ENCODE data around the gene KIF16B.
A peak's percentile ranks its signal among the peaks of the same experiment; 100 is the strongest.

KIF16B gene

DNA sequence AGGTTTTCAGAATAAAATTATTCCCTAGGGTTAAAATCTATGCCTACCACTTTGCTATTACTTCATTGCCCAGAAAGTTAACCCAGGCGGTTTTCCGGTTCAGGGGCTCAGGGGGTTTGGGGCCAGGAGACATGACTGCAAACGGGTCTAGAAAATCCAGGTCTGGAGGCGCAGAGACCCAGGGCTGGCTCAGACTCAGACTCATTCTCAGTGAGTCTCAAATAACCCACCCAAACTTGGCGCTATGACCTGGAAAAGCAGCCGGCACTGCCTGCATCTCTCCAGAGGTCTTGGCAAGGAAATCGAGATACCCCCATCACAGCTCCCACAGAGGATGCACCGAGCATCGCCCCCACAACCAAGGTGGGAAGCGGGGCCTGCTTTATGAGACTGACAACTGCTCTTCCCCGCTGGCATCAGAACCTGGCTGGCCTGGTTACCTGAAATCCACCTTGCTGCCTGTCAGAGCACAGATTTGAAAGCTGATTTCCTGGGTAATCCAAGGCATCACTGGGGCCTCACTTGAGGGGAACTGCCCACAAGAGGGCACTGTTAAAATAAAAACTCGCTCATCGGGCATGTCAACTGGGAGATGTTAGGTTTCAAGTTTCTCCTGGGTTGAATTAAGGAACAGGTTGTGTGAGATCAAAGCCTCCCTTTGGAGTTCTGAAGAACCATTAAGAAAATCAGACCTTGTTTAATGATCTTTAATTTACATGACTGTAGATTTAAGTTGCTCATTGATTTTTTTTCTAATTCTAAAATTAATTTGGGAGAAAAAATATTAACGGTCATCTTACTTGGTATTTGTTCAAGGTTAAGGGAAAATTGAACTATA lies 55.1 kb downstream of the KIF16B start:
- peak; percentile 33 to 63 for DNase-seq

DNA sequence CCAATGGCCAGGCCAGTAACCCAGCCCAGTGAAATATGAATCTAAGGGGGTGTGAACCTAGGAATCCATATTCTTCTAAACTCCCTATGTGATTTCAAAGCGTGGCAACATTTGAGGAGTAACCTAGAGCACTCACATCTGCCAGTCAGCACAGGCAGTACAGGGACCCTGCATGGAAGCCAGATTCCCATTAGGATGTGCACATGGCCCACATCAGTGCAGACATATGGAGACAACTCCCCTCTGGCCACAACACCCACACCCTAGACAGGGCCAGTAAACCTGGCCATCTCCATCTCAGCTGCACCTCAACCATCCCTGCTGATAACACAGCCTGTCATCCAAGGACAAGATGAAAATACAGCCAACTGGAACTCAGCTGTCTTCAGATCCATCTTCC lies 56.5 kb downstream of the KIF16B start:
- DNase-seq = no peak

DNA sequence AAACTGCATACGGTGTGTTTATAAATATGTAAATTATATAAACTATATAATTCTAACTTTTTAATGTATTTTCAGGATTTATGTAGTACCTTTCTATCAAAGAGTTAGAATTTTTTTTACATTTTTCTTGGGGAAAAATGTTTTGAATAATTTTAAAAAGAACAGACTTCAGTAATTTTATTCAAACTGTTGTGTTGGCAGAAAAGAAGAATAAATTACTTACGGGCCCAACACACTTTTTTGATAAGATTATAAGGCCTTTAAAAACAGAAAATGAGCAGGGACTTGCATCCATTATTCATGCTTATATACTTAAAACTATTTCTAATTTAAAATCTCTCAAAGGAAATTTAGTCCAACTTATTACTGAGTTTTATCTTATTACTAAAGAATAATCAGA lies 58.2 kb downstream of the KIF16B start:
- no peak for DNase-seq

- peak; percentile 60 to 66 for DNase-seq
Observed at GRCh38 chr20:16514140-16514539, 59.1 kb downstream of the KIF16B start.

DNA sequence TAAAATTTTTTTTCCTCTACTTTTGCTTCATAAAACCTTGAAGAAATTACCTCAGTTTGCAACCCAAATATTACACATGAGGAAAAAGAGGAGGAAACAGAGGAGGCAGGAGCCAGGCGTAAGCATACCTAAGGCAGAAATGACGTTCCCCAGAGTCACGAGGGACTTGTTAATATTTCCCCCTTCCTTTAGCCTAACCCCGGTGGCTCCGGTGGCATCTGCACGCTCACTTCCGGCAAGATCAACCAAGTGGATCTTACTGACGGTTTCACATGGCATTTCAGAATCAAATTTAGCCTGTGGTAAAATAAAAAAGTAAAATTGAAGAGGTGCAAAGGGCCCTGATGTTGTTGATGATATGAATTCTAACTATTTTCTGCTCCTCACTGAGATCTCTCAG lies 67.4 kb downstream of the KIF16B start:
- no peak for DNase-seq

DNA sequence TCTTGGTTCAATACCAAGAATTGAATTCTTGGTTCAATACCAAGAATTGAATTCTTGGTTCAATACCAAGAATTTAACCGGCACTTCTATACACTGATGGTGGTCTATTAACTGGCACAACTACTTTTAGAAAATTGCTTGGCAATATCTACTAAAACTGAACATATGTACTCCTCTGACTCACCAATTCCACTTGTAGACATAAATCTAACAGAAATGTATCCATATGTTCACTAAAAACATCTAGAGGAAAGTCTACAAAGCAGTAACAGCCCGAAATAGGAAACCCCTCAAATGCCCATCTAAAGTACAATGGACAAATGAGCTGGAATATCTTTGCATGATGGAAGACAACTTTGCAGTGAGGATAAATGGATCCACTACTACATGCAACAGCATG lies 71.9 kb downstream of the KIF16B start:
- DNase-seq = no peak

- no peak for DNase-seq
Observed at GRCh38 chr20:16500197-16500596, 73.1 kb downstream of the KIF16B start.

- no peak for DNase-seq
Observed at GRCh38 chr20:16498526-16499253, 74.6 kb downstream of the KIF16B start.

DNA sequence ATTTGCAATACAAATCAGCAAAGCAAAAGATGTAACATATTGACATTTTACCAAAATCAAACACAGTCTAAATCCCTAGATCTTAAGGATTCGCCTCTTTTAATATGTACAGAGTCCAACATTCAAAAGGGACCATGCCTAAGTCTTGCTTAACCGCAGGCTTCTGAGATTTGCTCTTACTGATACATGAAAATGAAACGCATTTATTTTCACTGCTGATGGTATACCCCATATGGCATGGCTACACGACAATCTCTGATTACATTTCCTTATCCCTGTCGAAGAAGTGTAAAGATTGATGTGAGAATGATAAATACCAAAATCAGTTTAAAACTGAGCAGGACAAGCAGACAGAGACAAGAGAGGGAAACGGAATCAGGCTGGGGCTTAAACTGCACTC lies 75.4 kb downstream of the KIF16B start:
- DNase-seq = no peak

DNA sequence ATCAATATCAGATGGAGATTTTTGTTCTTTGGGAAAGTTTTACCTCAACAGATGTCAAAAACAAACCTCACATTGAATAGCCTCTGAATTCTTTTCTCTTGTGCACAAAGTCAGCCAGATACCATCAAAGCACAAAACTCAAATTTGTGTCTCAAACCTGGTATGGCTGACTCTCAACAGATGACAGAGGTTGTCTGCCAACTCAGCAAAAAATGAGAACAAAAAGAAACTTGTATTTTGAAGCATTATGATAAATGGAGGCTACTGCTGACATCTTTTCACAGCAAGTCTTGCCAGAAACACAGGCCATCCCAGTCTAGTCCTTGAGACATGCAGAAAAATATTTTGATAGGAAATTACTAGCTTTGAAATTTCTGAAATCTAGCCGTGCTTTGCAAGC lies 79.8 kb downstream of the KIF16B start:
- DNase-seq = no peak

GRCh38 chr20:16491294-16491905 lies 81.8 kb downstream of the KIF16B start:
- DNase-seq = peak; percentile 46 to 67

- DNase-seq = no peak
Observed at GRCh38 chr20:16490696-16491095, 82.6 kb downstream of the KIF16B start.

GRCh38 chr20:16488616-16489015 lies 84.6 kb downstream of the KIF16B start:
- DNase-seq = no peak

DNA sequence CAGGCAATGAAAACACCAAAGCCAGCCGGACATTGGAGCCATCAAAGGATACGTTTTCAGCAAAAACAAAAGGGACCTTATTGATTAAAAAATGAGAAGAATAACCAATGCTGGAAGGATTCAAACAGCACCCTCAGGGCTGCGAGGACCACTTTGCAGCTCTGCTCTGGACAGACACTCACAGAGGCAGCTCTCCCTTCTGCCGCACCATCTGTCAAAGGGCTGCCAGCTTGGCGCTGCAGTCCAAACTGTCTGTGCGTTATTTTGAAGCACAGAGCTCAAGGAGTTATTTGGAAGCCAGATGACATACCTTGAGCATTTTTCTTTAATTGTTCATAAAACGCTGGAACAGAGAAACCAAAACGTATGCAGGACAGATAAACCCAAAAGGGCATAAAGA lies 85.2 kb downstream of the KIF16B start:
- DNase-seq = no peak

- DNase-seq = no peak
Observed at GRCh38 chr20:16486532-16486931, 86.7 kb downstream of the KIF16B start.

DNA sequence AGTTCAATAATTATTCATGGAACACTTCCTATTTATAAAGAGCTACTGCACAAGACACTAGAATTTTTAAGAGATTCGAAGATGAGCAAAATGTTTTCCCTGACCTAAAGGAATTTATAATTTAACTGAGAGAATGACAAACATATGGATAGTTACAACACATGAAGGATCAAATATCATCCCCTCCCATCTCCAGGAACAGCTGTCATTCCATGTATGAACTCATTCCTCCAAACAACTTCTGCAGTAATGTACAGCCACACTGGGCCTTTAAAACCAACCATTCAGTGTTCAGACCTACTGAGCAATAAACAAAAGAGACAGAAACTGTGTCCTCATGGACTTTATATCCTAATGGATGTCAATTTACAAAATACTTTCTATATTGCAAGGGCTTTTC lies 87.8 kb downstream of the KIF16B start:
- DNase-seq = no peak

DNA sequence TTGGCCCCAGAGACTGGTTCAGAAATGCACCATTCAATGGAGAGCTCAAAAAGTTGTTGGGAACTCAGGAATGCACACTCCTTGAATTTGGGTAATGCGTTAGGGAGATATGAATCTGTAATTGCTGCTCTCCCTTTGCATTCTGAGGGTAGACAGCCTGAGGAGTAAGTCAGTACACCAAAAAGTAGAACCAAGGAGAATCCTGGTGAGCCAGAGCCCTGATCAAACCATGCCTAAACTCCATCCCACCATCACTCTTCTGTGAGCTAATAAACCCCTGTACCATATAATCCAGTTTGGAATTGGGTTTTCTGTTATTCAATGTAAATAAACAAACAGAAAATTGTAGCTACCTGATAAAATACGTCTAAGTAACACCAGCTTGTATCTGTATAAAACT lies 90.2 kb downstream of the KIF16B start:
- DNase-seq = no peak

DNA sequence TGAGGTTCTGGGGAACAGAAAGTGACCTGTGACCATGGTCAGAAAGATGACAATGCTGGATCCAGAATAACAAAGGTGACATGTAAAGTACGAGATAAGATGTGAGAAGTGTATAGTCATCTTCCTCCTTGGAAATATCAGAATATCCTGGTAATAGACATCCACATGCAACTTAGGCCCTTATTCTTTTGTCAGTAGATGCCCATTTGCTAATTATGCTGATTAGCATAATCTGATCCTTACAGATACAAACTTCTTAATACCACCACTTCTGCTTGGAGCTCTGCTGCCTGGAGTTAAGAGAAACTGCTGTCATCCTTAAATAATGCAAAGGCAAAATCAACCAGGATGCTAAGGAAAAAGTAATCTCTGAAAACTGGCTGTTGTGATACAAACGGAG lies 91.3 kb downstream of the KIF16B start:
- no peak for DNase-seq

- no peak for DNase-seq
Observed at GRCh38 chr20:16479666-16480065, 93.6 kb downstream of the KIF16B start.

GRCh38 chr20:16477632-16478031 lies 95.6 kb downstream of the KIF16B start:
- no peak for DNase-seq

- peak; percentile 31 to 81 for DNase-seq
Observed at GRCh38 chr20:16476032-16476431, 97.2 kb downstream of the KIF16B start.

DNA sequence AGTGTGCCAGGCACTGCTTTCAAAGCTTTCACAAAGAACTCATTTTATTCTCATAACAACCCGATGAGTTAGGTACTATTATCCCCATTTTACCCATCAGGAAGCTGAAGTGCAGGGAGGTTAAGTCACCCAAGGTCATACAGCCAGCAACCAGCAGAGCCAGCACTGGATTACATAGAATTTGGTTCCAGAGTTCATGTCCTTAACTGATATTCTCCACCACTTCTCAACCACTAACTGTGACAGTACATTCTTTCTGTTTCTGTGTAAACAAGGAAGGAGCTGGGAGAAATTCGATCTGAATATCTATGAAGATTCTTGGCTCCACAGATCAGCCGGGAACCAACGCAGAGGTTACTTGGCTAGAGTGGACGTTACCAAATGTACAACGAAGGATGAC lies 98.0 kb downstream of the KIF16B start:
- DNase-seq = no peak

DNA sequence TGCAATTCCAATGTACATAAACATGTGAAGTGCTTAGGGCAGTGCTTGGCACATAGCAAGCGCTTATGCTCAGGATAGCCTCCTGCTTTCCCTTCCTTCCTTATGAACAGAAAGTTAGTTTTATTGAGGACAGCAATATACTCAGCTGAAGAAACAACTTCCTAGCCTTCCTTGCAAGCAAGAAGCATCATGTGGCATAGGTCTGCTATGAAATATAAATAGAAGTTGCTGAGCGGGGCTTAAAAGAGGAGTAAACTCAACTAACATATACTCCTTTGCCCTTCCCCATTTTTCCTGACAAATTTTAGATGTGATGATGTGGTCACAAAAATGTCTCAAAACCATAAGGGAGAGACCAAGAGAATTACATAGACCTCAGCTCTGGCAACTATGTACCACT lies 98.9 kb downstream of the KIF16B start:
- no peak for DNase-seq

Data from inflammatory macrophage treated with lipopolysaccharide for 1 hour (primary cell).